22Rv1 (cell line): ENCODE data around the gene GPR171.

ENCODE experiments used
- H3K27ac ChIP-seq: fragments of 450-650 bp; 2 replicates; pipeline ENCODE4 v1.5.1; 2017
- ZFX ChIP-seq: fragments of 450-650 bp; IDR thresholded peaks from 2 replicates; pipeline ENCODE4 v1.6.1; 2017; ENCODE audit warnings: antibody characterized with exemption, borderline replicate concordance
- TF ChIP-seq, protein P1 (sequence below): fragments of 450-650 bp; IDR thresholded peaks from 2 replicates; pipeline ENCODE4 v1.5.1; 2017; ENCODE audit warnings: mild to moderate bottlenecking

GPR171 gene

DNA sequence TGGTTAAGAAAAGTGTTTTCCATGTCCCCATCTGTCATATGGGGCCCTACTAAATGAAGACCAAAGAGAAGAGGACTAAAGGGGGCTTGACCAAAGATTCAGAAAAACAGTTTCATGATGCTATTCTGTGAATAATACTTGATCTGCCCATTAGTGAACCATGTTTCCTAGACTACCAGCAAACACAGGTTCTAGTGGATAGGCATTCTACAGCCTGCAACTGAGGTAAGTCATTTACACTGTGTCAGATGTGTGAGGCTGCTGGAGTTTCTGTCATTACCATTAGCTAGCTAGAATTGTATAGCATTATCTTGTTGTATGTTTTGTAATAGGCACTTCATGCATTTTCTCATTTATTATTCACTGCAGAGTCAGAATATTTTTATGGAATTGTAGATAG is 6.6 kb downstream of the GPR171 start:
- TF ChIP-seq, protein P1, sequence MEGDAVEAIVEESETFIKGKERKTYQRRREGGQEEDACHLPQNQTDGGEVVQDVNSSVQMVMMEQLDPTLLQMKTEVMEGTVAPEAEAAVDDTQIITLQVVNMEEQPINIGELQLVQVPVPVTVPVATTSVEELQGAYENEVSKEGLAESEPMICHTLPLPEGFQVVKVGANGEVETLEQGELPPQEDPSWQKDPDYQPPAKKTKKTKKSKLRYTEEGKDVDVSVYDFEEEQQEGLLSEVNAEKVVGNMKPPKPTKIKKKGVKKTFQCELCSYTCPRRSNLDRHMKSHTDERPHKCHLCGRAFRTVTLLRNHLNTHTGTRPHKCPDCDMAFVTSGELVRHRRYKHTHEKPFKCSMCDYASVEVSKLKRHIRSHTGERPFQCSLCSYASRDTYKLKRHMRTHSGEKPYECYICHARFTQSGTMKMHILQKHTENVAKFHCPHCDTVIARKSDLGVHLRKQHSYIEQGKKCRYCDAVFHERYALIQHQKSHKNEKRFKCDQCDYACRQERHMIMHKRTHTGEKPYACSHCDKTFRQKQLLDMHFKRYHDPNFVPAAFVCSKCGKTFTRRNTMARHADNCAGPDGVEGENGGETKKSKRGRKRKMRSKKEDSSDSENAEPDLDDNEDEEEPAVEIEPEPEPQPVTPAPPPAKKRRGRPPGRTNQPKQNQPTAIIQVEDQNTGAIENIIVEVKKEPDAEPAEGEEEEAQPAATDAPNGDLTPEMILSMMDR, result no peak
- TF ChIP-seq ZFX, result no peak
- H3K27ac ChIP-seq, result no peak overlapping the region

DNA sequence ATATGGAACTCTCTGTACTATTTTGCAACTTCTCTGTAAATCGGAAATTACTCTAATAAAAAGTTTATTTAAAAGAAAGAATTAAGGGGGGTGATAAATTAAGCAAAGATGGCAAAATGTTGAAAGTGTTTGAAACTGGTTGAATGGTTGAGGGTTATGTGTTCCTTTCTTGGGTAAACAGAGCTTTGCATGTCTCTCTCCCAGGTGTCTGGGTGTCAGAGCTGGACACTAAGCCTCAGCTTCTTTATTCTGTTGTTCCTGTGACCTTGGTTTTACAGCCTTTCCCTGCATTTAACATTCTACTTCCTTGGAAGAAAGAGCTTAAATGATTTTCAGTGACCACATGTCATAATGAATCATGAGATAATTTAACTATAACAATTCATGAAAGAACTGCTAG is 7.2 kb downstream of the GPR171 start:
- TF ChIP-seq ZFX, result no peak
- TF ChIP-seq, protein P1, result no peak
- no peak overlapping the region for H3K27ac ChIP-seq

DNA sequence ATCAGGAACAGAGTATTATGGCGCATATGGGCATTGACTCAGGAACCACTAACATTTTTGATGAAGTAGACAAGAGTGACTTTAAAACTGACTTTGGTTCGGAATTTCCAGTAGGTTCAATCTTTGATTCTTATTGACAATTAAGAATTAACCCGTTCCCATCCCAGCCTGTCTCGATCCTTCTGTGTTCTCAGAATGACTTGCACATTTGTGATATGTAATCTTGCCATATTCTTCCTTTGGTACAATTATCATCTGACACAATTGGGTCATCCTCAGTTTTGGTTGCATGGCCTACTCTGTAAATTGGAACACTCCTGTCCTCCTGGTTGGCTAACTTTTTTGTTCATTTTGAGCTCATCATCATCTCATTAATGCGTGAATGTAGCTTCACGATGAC is 10.5 kb downstream of the GPR171 start:
- TF ChIP-seq, protein P1, result no peak
- no peak for TF ChIP-seq ZFX
- no peak overlapping the region for H3K27ac ChIP-seq

DNA sequence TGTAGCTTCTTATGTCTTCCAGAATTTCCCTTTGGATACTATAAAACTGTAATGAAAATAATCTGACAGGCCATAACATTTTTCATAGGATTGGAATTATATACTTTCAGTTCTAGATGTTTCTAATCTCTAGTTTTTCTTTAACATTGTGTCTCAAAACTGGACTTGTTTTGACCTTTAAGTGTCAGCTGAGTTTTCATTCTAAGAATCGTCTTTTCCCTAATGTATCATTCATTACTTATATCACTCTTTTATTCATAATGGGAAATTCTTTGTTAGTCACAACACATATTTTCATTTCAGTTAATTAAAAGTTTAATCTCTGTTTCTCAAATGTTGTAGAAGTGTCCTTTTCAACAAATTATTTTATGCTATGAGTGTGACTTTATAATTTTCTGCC is 11.9 kb downstream of the GPR171 start:
- H3K27ac ChIP-seq, result no peak overlapping the region
- no peak for TF ChIP-seq ZFX
- TF ChIP-seq, protein P1, result no peak

DNA sequence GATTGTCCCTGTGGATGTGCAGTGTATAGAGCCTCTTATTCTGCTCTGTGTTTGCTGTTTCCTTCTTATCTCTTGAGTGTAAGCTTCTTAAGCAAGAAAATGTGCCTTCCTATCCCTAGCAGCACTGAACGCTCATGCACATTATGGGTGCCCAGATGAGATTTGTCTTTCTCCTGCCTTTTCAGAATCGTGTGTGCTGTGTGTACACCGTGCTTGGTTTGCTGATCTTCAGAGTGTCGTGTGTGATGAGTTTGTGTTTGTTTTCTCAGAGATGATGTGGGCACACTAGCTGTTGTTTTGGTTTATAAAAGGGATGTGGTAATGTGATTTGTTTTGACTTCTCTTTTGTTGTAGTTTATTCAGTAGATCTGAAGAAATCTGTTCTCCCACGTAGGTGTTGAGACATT is 19.7 kb downstream of the GPR171 start:
- no peak overlapping the region for H3K27ac ChIP-seq
- TF ChIP-seq, protein P1, result no peak
- TF ChIP-seq ZFX, result no peak

DNA sequence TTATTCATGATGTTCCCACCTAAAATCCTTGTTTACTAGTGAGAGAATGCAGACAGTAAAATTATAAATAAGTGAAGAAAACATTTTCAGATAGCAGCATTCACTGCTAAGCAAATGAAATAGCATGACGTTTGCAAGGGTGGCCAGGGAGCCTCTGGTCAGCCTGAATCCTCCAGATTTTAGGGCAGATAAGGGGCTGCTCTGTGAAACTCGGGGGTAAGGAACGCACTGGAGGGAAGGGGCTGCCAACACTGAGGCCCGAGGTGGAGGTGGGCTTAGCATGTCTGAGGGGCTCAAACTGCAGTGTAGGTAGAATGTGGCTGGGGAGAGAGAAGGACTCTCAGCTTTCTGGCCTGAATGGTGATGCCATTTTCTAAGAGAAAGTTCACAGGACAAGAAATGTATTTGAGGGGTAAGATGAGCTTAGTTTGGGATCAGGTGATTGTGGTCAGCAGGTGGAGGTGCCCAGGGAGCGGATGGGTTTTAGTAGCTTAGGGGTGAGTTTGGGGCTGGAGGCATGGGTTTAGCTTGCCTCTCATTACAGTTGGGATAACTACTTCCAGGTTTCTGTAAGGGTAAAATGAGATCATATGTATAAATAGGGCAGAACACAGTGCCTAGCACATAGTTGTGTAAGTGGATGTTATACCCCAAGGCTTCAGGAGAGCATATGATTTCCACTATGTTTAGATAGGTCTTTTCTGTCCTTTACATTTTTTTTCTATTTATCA is 20.5 kb downstream of the GPR171 start:
- H3K27ac ChIP-seq, result no peak overlapping the region
- TF ChIP-seq, protein P1, result no peak
- TF ChIP-seq ZFX, result no peak

DNA sequence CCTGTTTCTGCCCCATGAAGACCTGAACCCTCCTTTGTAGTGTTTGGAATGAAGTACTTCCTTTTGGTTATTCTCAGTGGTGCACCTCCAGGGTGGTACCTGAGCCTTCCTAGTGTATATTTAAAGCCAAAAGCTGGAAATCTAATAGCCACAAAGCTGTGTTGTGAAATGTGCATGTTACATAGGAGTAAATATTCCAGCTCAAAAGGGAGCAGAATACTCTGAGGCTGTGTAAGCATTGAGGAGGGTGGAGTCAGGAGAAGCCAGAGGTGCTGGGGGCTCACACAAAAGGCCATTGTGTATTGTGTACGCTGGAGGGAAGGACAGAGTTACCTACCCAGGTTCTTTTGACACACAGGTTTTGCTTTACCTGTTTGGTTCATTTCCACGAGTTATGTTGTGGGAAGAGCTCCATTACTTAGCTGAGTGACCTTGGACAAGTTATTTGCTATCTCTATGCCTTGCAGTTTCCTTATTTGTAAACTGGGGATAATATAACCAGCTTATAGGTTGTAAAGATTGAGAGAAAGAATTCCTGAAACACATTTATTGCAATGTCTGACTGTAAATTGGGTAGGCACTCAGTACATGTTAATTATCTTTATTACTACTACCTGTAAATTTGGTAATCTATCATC is 24.7 kb downstream of the GPR171 start:
- no peak overlapping the region for H3K27ac ChIP-seq
- TF ChIP-seq, protein P1, result no peak
